Effector memory CD4-positive, alpha-beta T cell (primary cell): Measurements from ENCODE around the gene POLR3G.

Experiments
- DNase-seq, 3 donors: peaks; one replicate each; pipeline ENCODE4 v3.0.0-alpha.2; 2020
- H3K27ac ChIP-seq: 2 replicates; pipeline ENCODE4 v1.7.0; 2013; ENCODE audit warnings: mild to moderate bottlenecking, low read length, moderate library complexity; ENCODE audit not compliant: insufficient read depth, poor library complexity, severe bottlenecking
- H3K27me3 ChIP-seq: replicated peaks from 2 replicates; pipeline ENCODE4 v1.7.0; 2013; ENCODE audit warnings: mild to moderate bottlenecking, low read length; ENCODE audit not compliant: insufficient read depth, control insufficient read depth, poor library complexity, severe bottlenecking
- H3K36me3 ChIP-seq: 2 replicates; pipeline ENCODE4 v1.7.0; 2013; ENCODE audit warnings: mild to moderate bottlenecking, low read length, moderate library complexity; ENCODE audit not compliant: control insufficient read depth, insufficient read depth
- H3K4me1 ChIP-seq: 2 replicates; pipeline ENCODE4 v1.7.0; 2013; ENCODE audit warnings: low read length, mild to moderate bottlenecking; ENCODE audit not compliant: control insufficient read depth, insufficient read depth, poor library complexity, severe bottlenecking
- H3K4me3 ChIP-seq: 2 replicates; pipeline ENCODE4 v1.7.0; 2013; ENCODE audit warnings: low read length, low read depth, mild to moderate bottlenecking; ENCODE audit not compliant: insufficient read depth, poor library complexity, severe bottlenecking
- H3K9me3 ChIP-seq: 2 replicates; pipeline ENCODE4 v1.7.0; 2013; ENCODE audit warnings: mild to moderate bottlenecking, low read length, moderate library complexity; ENCODE audit not compliant: control insufficient read depth
- total RNA-seq, 3 donors: gene quantifications; one replicate each; lab custom pipeline; 2026; lab: John Stamatoyannopoulos, UW

The POLR3G gene
- 0.69 to 1.7 (median 1.1) reads per million in 3 donors for total RNA-seq

- peaks cover 4% of the 10 kb centered on the region for H3K36me3 ChIP-seq
- H3K9me3 ChIP-seq = peaks cover 1% of the 10 kb centered on the region
- peak; percentile 86 for DNase-seq
- H3K4me3 ChIP-seq = peak within 1 kb of the TSS; percentile 97
- peaks cover 9% of the 10 kb centered on the region for H3K4me1 ChIP-seq
- H3K27me3 ChIP-seq = no peaks in the 10 kb centered on the region
- H3K27ac ChIP-seq = peak within 1 kb of the TSS; percentile 57
These were observed at the start of gene POLR3G, which contains the start of gene MBLAC2 for GRCh38 chr5:90474235-90475107. POLR3G (plus strand) TSS chr5:90474864; CDS start chr5:90485568, 10,704 bp downstream. MBLAC2 (minus strand) TSS chr5:90474771; CDS start chr5:90474292, 479 bp downstream.

DNA sequence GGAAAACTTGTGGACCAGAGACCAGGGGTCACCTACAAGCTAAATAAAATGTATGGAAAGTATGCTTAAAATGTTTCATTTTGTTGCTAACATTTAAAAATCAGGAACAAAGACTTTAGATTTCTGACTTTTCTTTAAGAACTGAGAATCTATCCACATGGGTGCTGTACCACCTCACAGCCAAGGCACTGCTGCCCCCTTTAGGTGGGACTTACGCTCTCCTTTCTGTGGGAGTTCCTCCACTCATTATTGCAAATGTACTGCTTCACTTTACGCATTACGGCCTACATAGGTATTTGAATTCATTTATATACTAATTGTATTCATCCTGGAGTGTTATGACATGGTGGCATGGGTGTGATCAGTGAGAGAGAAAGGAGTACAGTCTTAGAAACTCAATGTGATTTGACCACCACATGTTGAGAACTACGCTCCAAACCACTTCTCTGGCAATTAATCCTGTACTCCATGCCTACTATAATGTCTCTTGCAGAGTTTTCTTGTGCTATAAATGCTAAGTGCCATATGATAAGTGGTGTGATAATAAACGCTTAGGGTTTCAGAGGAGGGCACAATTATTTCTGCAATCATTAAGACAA, 40.4 kb upstream of the POLR3G start:
- Histone ChIP-seq H3K36me3 (no peaks in the 10 kb centered on the region), H3K27ac (no peak overlapping the region), H3K9me3 (no peaks in the 10 kb centered on the region), H3K27me3 (no peaks in the 10 kb centered on the region), H3K4me3 (no peak overlapping the region), H3K4me1 (no peaks in the 10 kb centered on the region)
- DNase-seq = no peak

DNA sequence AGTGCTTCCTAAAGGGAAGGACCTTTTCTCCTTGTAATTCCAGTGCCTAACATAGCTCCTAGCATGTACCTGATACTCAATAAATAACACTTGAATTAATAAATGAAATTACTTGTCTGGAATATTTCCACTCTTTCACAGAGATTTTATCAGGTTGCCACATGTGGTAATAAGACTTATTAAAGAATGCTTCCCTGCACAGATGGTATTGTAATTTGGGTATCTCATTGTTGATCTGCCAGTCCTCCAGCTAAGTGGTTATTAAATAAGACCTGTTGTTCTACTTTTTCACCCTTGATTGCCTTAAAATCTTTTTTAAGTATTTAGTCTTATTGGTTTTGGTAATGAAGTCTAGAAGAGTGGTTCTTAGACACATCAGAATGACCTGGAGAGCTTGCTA, 37.0 kb upstream of the POLR3G start:
- no peaks in the 10 kb centered on the region for H3K9me3 ChIP-seq
- H3K27ac ChIP-seq = no peak overlapping the region
- no peak overlapping the region for H3K4me3 ChIP-seq
- H3K36me3 ChIP-seq = no peaks in the 10 kb centered on the region
- H3K27me3 ChIP-seq = no peaks in the 10 kb centered on the region
- H3K4me1 ChIP-seq = no peaks in the 10 kb centered on the region
- no peak for DNase-seq

DNA sequence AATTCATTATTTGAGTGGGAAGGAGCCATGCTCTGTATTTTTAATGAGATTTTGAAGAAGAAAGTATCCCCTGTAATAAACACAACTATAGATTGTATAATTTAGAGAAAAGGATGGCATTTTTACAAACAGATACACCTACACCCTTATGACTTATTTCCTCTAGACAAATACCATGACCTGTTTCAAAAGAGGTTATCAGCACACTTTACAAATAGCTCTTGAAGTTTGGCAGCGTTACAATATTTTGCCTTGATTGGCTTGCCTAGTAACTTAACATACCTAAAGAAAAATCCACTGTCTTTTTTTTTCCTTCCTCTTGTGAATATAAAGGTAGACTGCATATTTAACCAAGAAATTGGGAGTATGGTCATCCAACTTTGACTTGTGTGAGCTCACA, 36.6 kb upstream of the POLR3G start:
- no peak overlapping the region for H3K4me3 ChIP-seq
- H3K27ac ChIP-seq = no peak overlapping the region

DNA sequence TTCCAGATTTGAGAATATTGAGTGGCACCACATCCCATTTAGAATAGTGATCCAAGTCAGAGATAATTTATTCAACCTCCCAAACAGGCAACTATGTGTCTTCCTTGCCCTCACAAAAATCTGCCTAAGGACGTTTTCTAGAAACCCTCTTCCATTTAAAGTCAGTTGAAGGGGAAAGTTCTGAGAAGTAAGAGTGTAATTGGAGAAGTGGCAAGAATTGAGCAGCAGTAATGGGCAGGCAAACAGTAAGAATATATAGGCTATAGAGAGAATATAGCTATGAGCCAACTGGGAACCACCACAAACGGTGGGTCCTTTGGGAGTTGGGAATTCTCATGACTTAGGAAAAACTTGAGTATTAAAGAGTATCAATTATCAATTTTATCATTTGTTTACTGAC, 34.0 kb upstream of the POLR3G start:
- no peak overlapping the region for H3K27ac ChIP-seq
- DNase-seq = no peak
- H3K9me3 ChIP-seq = no peaks in the 10 kb centered on the region
- H3K4me3 ChIP-seq = no peak overlapping the region
- no peaks in the 10 kb centered on the region for H3K4me1 ChIP-seq
- no peaks in the 10 kb centered on the region for H3K27me3 ChIP-seq
- no peaks in the 10 kb centered on the region for H3K36me3 ChIP-seq

More for the DNA sequence above, 36.6 kb upstream of the POLR3G start:
- H3K36me3 ChIP-seq = no peaks in the 10 kb centered on the region
- no peaks in the 10 kb centered on the region for H3K9me3 ChIP-seq
- no peaks in the 10 kb centered on the region for H3K27me3 ChIP-seq
- H3K4me1 ChIP-seq = no peaks in the 10 kb centered on the region
- no peak for DNase-seq

- no peaks in the 10 kb centered on the region for H3K9me3 ChIP-seq
- no peak overlapping the region for H3K4me3 ChIP-seq
- no peak for DNase-seq
These were observed 27.7 kb upstream of the POLR3G start for GRCh38 chr5:90446961-90447360.

DNA sequence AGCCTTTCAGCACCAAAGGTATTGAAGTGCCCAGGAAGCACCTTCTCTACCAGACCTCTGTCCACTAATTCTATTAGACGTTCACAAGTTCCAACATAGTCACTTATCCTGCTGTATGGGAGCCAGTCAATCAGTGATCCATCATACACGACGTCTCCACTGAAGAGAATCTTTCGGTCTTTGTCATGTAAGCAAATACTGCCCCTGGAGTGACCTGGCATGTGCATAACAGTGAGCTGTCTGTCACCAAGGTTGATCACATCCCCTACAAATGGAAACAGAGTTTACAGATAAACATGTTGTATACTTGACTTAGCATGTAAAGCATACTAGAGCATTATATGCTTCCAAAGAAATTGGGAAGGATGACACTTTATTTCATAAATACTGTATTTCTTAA, 13.4 kb upstream of the POLR3G start:
- no peak overlapping the region for H3K4me3 ChIP-seq
- no peaks in the 10 kb centered on the region for H3K27me3 ChIP-seq
- peaks cover 3% of the 10 kb centered on the region for H3K36me3 ChIP-seq
- no peak overlapping the region for H3K27ac ChIP-seq
- H3K4me1 ChIP-seq = no peaks in the 10 kb centered on the region
- no peaks in the 10 kb centered on the region for H3K9me3 ChIP-seq
- DNase-seq = no peak

More at GRCh38 chr5:90446961-90447360, 27.7 kb upstream of the POLR3G start:
- Histone ChIP-seq H3K4me1 (no peaks in the 10 kb centered on the region), H3K27ac (no peak overlapping the region), H3K27me3 (no peaks in the 10 kb centered on the region), H3K36me3 (no peaks in the 10 kb centered on the region)

DNA sequence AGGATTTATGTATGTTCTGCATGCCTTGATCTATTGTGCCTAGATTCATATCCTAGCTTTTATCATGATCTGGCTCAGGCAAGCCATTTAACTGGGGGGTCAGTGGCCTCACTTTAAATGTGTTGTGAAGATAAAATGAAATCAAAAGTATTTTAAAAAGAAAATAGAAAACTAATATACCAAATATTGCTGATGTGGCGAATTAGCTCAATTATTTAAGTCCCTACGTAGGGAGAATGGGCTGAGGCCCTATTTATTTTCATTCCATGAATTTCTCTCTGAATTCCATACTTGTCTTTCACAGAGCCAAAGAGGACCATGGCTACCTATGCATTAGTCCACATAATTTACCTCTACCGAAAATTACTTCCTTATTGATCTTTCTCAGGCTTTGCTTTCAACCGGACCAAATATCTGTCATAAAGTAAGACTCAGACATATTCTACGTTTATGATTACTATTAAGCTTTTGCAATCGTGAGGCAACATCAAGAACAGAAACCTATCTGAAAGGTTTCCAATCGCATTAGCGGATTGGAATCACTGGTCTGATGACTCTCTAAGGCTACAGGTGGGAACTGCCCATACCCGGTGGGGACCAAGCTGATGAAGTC, 1.8 kb upstream of the POLR3G start:
- Histone ChIP-seq H3K36me3 (peaks cover 4% of the 10 kb centered on the region), H3K9me3 (peaks cover 4% of the 10 kb centered on the region), H3K4me3 (peak overlapping the region; percentile 97), H3K27me3 (no peaks in the 10 kb centered on the region), H3K4me1 (peaks cover 9% of the 10 kb centered on the region), H3K27ac (no peak overlapping the region)
- no peak for DNase-seq

DNA sequence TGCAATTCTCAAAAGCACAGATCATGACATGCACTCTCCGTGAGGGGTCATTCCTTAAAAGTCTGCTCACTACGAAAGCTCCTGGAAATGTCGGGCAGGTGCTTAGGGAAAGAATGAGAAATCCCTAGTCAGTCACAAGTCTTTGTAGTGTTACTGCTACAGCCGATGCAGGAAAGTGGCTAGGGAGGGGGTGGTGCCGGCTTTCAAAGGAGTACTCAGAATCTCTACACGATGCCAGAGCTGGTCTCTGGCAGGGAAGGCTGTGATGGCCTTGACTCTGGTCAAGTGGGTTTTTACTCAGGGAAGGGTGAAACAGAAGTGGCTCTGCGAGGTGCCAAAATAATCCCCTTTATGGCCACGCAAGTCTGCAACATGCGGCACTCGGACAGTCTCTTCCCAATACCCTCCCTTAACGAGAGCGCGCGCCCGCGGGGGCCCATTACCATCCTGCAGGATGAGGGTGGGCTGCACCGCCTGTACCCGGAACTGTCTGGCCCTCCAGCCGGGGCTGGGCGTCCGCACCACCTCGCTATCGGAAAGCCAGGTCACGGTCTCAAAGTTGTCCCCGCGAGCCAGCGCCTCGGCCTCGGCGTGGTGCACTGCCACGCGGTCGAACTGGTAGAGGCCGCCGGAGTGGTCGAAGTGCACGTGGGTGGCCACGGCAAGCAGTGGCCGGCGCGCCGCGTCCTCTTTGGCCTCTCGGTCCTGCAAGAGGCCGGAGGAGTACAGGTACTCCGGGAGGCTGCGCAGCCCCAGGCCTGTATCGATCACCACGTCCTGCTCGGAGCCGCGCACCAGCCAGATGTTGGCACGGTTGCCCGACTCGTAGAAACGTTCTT, 1.0 kb upstream of the POLR3G start:
- Histone ChIP-seq H3K4me3 (peak overlapping the region; percentile 97), H3K9me3 (peaks cover 4% of the 10 kb centered on the region), H3K36me3 (peaks cover 4% of the 10 kb centered on the region), H3K27ac (peak overlapping the region; percentile 57), H3K4me1 (peaks cover 9% of the 10 kb centered on the region), H3K27me3 (no peaks in the 10 kb centered on the region)
- DNase-seq = no peak
